Measurements from ENCODE around the gene MLN.
"Not testable (repeated sequence)": the region's sequence is repeated elsewhere in the genome, so short reads cannot be mapped to it uniquely, and the experiment has no call there.

Gene MLN

DNA sequence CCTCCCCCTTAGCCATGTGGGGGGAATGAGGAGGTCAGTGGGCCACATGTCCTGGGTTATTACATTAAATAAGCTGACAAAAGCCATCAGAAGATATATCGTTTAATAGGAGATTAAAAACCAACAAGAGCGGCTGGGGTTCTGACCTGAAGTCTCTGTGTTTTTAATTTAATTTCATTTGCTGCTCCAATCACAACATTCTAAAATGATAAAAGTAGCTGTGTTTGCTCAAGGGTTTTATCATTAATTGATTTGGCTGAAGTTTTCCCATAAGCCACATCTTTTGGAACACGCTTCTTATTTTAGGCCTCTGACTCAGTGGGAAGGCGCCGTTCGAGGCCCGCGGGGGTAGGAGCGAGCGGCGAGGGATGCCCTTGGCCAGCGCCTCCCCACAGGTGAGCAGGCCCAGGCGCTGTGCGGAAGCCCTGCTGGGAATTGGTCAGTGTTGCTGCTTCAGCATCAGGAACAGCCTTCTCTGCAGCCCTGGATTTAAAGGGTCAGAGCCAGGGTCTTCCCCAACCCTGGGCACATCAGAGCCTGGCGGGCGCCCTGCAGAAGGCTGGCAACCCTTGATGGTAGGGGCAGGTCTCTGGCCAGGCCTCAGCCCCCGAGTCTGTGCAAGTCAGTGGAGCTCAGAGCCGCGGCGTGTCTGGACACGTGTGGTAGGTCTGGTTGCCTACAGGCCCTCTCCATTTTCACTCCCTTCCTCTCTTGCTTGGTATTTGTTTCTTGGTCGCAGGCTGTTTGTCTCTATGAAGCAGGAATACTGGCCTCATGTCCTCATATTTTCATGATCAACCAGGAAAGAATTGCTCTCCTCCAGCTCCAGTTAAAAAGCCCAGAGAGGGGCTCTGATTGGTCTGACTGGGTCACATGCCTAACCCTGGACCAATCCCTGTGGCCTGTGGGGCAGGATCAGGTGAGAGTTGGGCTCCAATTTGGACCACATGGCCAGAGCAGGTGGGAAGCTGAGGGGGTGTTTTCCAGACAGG, 30.9 kb upstream of the MLN start:
- peak; percentile 26 for DNase-seq (ENCODE audit: low spot score)

GRCh38 chr6:33833599-33833998, 29.8 kb upstream of the MLN start:
- no peak for DNase-seq (ENCODE audit: low spot score)

GRCh38 chr6:33832831-33833230, 29.0 kb upstream of the MLN start:
- not testable (repeated sequence) for DNase-seq (ENCODE audit: low spot score)

DNA sequence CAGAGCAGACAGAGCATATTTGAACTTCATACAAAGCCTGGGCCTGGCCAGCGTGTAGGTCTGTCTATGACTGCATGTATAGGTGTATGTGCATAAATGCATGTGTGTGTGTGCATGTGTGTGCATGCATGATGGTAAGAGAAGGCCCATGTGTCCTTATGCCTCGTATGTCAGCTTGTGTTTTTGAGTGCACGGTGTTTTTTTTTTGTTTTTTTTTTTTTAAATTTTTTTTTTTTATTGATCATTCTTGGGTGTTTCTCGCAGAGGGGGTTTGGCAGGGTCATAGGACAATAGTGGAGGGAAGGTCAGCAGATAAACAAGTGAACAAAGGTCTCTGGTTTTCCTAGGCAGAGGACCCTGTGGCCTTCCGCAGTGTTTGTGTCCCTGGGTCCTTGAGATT, 27.9 kb upstream of the MLN start:
- DNase-seq (ENCODE audit: low spot score), result not testable (repeated sequence)

DNA sequence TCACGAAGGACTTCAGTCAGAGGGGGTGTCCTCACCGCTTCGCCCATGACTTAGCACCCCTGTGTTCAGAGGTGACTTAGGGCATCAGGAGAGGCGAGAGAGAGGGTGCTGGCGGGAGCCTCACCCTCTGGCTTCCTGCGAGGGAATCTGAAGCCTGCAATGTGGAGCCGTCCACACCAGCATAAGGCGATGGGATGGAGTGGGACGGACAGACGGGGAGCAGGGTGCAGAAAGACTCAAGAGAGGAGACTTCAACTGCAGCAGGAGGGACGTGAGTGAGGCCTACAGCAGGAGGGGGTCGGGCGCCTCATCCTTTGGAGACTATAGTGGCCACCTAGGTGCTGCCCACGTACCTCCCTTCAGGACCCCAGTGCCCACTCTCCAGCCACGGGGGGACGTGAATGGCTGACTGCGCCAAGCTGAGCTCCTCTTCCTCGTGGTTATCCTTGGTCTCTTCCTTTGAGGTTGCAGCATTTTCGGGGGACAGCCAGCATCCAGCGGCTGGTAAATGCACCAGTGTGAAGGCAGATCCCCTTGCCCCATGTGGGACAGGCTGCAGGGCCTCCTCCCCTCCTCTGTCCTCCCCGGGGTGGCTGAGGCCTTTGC, 26.9 kb upstream of the MLN start:
- DNase-seq (ENCODE audit: low spot score), result no peak

DNA sequence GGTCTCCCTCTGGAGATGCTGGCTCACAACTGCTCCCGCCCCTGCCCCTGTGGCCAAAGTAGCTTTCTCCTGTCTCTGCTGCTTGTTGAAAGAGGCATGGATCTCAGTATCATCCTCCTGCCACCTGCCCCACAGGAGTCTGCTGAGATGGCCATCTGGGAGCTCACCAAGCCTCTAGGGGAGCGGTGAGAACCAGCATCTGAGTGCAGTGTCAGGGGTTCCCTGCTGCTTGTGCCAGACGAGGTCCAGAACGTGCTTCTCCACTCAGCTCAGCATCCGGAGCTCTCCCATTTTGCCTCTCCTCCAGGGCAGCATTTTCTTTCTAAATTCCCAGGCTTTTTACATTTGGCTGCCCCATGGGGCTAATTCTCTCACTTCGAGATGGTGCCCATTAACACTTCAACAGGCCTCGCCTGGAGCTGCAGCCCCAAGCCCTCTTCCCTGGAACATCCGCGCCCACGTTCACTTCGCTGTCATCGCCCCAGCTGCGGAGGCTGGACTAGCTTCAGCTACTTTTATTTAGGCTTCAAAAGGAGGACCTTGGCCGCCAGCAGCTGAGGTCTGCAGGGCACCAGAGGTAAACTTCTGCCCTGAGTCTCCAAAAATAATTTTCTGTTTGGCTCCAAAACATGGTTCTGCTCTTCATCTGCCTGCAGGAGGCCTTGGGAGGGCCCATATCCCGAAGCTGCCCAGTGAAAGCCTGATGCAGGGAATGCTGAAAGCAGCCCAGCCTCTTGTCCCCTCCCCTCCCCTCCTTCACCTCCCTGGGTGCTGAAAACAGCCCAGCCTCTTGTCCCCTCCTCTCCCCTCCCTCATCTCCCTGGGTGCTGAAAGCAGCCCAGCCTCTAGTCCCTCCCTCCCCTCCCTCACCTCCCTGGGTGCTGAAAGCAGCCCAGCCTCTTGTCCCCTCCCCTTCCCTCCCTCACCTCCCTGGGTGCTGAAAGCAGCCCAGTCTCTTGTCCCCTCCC, 25.2 kb upstream of the MLN start:
- DNase-seq (ENCODE audit: low spot score), result no peak

DNA sequence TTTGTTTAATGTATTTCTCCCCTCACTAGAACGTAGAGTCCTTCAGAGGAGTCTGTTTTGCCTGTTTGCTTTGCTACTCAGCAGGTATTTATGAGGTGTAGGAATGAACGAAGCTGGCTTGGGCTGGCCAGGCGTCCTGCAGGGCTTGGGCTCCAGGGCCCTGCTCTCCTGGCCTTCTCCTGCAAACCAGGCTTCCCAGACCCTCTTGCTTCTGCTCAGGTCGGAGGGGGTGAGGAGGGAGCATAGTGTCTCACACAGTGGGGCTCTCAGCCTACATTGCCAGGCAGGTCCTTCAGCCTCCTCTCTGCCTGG, 24.6 kb upstream of the MLN start:
- DNase-seq (ENCODE audit: low spot score), result no peak

DNA sequence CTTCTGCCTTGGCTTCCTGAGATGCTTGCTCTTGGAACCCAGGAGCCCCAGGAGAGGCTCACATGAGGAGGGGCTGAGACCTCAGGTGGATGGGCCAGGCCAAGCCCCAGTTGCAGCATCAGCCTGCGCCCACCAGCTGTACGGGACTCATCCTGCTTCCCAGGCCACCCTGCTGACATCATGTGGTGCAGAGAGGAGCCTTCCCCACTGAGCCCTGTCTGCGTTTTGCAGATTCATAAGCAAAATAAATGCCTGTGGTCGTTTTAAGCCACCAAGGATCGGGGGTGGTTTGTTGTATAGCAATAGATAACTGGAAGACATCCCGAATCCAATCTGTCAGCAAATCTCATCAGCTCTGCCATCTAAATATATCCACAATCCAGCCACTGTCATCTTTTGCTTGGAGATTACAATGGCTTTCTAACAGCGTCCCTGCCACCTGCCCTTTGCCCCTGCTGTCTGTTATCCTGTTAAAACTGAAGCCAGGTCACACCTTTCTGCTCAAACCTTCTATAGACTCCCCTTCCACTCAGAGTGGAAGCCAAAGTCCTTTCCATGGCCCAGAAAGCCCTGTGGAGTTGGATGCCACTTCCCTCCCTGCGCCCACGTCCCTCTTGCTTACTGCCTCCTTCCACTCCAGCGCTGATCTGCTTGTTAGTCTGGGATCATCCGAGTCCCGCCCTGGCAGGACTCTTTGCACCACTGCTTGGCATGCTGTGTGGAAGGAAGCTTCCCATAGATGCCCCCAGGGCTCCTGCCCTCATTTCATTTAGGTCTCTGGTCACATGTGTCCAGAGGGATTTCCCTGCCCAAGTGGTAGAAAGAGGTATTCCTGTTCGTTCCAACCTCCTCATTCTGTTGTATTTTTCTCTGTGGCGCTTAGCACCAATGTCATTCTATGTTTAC, 24.0 kb upstream of the MLN start:
- no peak for DNase-seq (ENCODE audit: low spot score)

DNA sequence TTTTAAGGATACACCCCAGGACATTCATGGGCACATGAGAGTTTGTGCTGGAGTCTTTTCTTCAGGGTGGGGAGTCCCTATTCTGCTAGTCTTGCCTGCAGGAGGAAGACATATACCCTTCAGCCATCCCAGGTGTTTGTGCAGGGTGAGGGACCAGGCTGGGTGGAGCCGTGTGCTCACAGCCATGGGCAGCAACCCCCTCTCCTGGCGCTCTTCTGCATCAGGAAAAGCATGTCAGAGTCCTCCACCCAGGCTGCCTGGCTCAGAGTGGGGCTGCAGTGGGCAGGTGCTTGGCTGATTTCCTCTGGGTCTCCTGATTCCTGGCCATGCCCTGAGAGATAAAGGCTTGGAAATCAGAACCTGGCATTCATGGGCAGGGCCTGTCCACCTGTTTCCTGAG, 22.7 kb upstream of the MLN start:
- no peak for DNase-seq (ENCODE audit: low spot score)

- DNase-seq (ENCODE audit: low spot score), result peak; percentile 71
These were observed 20.8 kb upstream of the MLN start for GRCh38 chr6:33824461-33825154.

- DNase-seq (ENCODE audit: low spot score), result no peak
These were observed 20.0 kb upstream of the MLN start for GRCh38 chr6:33823806-33824205.

DNA sequence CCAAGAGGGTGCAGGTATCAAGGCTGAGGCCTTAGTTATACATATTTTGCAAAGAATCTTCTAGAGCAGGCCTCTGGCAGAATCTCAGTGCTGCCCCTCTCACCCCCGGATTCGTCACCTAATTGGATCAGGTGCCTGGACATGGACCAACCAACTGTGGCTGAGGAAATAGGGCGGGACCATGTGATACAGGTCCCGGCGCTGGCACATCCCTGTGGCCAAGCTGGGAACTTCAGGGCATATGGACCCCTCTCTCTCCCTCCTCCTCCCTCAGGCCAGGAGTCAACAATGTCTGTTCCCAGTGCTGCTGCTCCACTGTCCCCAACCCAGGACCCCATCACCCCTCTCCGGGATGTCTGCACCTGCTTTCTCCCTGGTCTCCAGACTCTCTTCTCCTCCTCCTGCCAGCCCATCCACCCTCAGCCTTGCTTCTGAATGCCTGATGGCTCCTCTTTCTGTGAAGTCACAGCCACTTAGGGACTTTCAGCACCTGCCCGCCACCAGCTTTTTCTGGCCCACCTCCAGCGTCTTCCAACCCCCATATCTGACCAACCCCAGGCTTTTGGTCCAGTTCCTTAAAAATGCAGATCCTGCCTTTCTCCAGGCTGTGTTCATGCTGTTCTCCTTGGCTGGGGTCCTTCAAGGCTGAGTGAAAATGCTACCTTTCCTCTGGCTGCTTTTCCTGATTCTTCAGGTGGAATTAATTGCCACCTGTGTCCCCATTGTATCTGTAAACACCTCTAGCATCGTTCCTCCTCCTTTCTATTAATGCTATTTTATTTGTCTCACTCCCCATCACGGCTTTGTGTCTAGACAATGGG, 19.0 kb upstream of the MLN start:
- DNase-seq (ENCODE audit: low spot score), result peak; percentile 59

GRCh38 chr6:33820784-33821520, 17.1 kb upstream of the MLN start:
- DNase-seq (ENCODE audit: low spot score), result no peak

DNA sequence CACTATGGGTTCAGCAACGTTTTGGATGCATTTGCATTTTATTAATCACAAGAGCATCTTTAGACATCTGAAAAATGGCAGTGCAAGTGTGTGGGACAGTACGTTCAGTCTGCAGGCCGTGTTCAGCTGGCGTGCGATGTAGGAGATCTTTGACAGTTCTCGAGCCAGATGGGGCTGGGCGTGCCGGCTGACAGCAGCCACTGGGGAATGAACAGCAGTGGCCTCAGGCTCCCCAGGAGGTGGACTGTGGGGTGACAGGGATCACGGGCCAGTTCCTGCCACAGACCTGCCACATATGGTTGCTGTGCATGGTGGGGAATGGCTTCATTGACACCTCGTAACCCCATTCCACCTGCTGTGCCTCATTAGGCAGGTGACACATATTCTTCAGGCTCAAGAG, 16.4 kb upstream of the MLN start:
- DNase-seq (ENCODE audit: low spot score), result no peak

DNA sequence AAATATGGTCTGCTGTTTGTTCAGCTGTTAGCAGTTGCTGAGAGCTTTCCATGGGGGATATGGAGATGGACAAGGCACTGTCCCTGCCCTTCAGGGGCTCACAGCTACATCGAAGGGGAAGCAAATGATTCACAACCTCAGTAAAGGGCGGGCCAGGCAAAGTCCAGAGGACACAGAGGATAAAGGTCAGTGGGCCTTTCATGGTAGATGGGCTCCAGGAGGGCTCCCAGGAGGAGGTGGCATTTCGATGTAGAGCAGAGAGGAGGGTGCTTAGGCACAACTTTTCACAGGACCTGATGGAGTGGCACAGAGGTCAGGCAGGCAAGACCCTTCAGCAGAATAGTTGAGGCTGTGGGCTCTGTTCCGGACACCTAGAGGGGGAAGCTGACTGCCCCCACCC, 15.2 kb upstream of the MLN start:
- DNase-seq (ENCODE audit: low spot score), result no peak

GRCh38 chr6:33818293-33818692, 14.5 kb upstream of the MLN start:
- no peak for DNase-seq (ENCODE audit: low spot score)

GRCh38 chr6:33817489-33817888, 13.7 kb upstream of the MLN start:
- DNase-seq (ENCODE audit: low spot score), result no peak

DNA sequence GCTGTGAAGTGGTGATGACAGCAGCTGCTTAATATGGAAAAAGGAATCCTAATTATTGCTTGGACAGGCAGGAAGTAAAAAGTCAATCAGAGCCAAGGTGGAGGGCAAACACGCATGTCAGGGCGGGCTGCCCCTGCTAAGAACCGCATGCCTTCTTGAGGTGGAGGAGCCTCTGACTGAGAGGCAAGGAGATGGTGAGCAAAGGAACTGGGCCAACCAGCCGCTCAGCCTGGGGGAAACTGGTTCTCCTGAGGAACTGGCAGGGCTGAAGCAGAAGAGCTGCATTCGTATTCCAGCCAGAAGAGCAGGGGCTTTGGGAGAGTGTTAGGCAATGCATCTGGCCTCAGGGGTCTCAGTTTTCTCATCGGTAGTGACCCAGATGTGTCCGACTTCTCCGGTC, 13.1 kb upstream of the MLN start:
- no peak for DNase-seq (ENCODE audit: low spot score)

DNA sequence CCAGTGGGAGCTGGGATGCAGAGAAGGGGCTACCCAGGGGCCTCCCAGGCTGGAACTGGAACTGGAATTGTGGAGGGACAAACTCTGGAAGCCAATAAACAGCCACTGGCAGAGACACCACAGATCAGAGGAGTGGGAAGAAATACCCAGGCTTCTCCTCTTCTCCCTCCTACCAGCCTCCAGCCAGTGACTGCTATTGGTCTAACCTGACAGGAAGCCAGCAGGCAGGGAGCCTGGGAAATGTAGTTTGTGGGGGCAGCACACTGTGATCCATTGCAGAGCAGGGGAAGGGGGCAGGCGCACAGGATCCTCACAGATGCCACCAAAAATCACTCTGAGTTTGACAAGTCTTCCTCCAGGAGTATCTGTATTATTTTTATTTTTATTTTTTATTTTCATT, 12.1 kb upstream of the MLN start:
- DNase-seq (ENCODE audit: low spot score), result peak; percentile 48

Data from AG08396 (cell line).